ENCODE results near the gene SVBP.

SVBP gene

DNA sequence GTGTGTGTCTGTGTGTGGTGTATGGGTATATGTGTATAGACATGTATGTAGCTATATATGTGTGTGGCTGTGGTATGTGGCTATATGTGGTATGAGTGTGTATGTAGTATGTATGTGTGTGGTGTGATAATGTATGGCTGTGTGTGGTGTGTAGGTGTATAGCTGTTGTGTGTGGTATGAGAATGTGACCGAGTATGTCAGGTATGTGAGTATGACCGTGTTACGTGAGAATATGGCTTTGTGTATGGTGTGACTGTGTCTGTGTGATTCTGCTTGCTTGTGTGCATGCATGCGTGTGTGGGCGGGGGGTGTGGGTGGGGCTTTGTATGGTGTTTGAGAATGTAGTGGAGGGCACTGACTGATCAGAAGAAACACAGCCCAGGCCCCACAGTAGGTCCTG, 32.7 kb upstream of the SVBP start:
- peaks cover 3% of the 10 kb centered on the region for H3K79me2 ChIP-seq
- TF ChIP-seq, protein P1, sequence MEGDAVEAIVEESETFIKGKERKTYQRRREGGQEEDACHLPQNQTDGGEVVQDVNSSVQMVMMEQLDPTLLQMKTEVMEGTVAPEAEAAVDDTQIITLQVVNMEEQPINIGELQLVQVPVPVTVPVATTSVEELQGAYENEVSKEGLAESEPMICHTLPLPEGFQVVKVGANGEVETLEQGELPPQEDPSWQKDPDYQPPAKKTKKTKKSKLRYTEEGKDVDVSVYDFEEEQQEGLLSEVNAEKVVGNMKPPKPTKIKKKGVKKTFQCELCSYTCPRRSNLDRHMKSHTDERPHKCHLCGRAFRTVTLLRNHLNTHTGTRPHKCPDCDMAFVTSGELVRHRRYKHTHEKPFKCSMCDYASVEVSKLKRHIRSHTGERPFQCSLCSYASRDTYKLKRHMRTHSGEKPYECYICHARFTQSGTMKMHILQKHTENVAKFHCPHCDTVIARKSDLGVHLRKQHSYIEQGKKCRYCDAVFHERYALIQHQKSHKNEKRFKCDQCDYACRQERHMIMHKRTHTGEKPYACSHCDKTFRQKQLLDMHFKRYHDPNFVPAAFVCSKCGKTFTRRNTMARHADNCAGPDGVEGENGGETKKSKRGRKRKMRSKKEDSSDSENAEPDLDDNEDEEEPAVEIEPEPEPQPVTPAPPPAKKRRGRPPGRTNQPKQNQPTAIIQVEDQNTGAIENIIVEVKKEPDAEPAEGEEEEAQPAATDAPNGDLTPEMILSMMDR (IDR thresholded peaks at IDR 0.05) = no peak
- no peak overlapping the region for H3K27ac ChIP-seq
- no peak overlapping the region for H3K4me3 ChIP-seq (ENCODE audit: low read depth, low read length)
- no peaks in the 10 kb centered on the region for H3K9me3 ChIP-seq (ENCODE audit: control insufficient read depth, low read length)
- no peak overlapping the region for H3K9ac ChIP-seq
- no peaks in the 10 kb centered on the region for H3K27me3 ChIP-seq (ENCODE audit: control insufficient read depth, insufficient read depth, low read length)
- no peaks in the 10 kb centered on the region for H3K36me3 ChIP-seq (ENCODE audit: control insufficient read depth, insufficient read depth, low read length)
- no peak overlapping the region for H3K4me2 ChIP-seq (ENCODE audit: low read length)
- no peak overlapping the region for H2AFZ ChIP-seq
- no peaks in the 10 kb centered on the region for H3K4me1 ChIP-seq

DNA sequence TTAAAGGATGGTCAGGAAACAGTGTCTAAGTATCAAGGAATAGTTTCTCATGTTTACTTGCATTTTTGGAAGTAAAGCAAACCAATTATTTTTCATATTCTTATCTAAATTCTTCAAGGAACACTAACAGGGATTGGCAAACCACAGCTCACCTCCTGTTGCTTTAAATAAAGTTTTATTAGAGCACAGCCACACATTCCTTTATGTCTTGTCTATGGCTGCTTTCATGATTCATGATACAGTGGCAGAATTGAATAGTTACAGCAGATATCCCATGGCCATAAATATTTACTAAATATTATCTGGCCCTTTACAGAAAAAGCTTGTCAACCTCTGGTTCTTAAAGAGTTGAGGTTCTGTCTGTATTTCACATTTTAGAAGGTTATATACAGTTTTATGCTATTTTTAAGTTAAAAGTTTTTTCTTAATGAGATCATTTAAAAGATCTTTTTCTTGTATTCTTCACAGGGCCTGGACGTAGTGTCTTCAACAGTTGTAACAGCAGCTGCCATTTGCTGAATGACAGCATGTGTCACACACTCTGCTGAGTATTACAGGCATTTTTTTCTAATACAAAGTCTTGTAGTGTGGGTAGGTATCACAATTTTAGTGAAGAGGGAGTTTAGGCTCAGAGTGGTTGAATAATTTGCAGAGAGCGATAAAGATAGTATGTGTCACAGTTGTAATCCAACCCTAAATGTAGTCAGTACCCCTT, 31.8 kb upstream of the SVBP start:
- TF ChIP-seq, protein P1 (IDR thresholded peaks at IDR 0.05) = no peak
- no peak overlapping the region for H3K4me2 ChIP-seq (ENCODE audit: low read length)
- H3K79me2 ChIP-seq = peaks cover 3% of the 10 kb centered on the region
- H3K27me3 ChIP-seq (ENCODE audit: control insufficient read depth, insufficient read depth, low read length) = no peaks in the 10 kb centered on the region
- no peaks in the 10 kb centered on the region for H3K36me3 ChIP-seq (ENCODE audit: control insufficient read depth, insufficient read depth, low read length)
- H3K9me3 ChIP-seq (ENCODE audit: control insufficient read depth, low read length) = no peaks in the 10 kb centered on the region
- H3K4me3 ChIP-seq (ENCODE audit: low read depth, low read length) = no peak overlapping the region
- H2AFZ ChIP-seq = no peak overlapping the region
- no peak overlapping the region for H3K9ac ChIP-seq
- no peak overlapping the region for H3K27ac ChIP-seq
- H3K4me1 ChIP-seq = no peaks in the 10 kb centered on the region

DNA sequence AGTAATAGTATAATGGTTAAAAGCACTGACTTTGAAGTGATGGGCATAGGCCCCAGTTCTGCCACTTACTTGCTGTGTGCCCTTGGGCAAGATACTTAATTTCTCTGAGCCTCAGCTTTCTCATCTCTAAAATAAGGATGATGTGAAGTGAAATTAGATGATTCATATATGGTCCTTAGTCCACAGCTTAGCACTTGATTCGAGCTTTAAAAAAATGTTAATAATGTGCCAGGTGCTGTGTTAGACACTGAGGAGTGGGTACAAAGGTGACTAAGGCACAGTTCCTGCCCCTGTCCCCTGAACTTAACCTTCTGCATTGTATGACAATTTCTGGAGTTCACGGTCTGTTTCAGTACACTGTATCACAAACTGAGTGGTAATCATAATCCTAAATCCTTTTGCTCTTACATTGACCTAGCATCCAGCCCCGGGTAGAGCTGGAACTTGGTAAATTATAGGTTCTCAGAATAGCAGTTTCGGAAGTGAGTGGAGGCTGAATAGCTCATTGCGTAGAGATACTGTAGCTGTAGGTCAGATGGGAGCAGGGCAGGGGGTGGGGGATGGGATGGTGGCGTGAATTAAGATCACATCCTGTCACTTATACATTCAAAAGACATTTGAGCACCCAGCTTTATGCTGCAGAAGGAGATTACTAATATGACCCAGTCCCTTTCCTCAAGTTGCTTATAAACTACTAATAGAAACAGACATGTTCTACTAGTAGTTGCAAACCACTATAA, 30.7 kb upstream of the SVBP start:
- TF ChIP-seq, protein P1 (IDR thresholded peaks at IDR 0.05) = no peak
- Histone ChIP-seq H3K36me3 (ENCODE audit: control insufficient read depth, insufficient read depth, low read length) (no peaks in the 10 kb centered on the region), H3K27me3 (ENCODE audit: control insufficient read depth, insufficient read depth, low read length) (no peaks in the 10 kb centered on the region), H3K9me3 (ENCODE audit: control insufficient read depth, low read length) (no peaks in the 10 kb centered on the region), H3K9ac (no peak overlapping the region), H3K4me1 (no peaks in the 10 kb centered on the region), H3K4me3 (ENCODE audit: low read depth, low read length) (peak overlapping the region; percentile 94), H3K27ac (no peak overlapping the region), H3K4me2 (ENCODE audit: low read length) (peak overlapping the region; percentile 66), H2AFZ (no peak overlapping the region), H3K79me2 (peaks cover 3% of the 10 kb centered on the region)

DNA sequence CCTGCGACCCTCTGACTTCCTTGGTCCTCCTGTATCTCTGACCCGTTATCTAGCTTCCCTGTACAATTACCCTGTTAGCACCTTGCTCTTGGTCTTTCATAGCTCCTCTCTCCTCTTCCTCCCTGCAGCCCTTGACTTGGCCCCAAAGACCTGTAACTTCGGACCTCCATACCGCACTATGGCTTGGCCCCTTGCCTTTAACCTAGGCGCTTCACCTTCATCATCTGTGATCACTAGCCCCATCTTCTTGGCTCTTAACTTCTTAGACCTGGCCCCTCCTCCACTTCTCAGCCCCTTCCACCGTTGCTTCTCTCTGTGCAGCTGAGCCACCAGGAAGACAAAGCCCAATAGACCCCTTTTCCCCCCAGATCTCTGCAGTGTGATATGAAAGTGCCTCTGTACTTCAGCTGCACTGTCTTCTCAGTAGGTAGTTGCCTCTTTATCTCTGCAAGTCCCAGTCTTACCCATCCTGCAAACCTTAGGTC, 30.0 kb upstream of the SVBP start:
- peak overlapping the region; percentile 70 for H3K27ac ChIP-seq
- TF ChIP-seq, protein P1 (IDR thresholded peaks at IDR 0.05) = no peak
- peak overlapping the region; percentile 66 for H3K4me2 ChIP-seq (ENCODE audit: low read length)
- H3K4me1 ChIP-seq = no peaks in the 10 kb centered on the region
- H3K4me3 ChIP-seq (ENCODE audit: low read depth, low read length) = peak overlapping the region; percentile 94
- H3K9ac ChIP-seq = peak overlapping the region; percentile 32
- peaks cover 3% of the 10 kb centered on the region for H3K79me2 ChIP-seq
- H3K9me3 ChIP-seq (ENCODE audit: control insufficient read depth, low read length) = no peaks in the 10 kb centered on the region
- peak overlapping the region; percentile 48 for H2AFZ ChIP-seq
- H3K27me3 ChIP-seq (ENCODE audit: control insufficient read depth, insufficient read depth, low read length) = no peaks in the 10 kb centered on the region
- no peaks in the 10 kb centered on the region for H3K36me3 ChIP-seq (ENCODE audit: control insufficient read depth, insufficient read depth, low read length)

Measured in parathyroid adenoma (tissue), 2 donors.